ENCODE data around the gene PTN. TPM values are rescaled to one million over a fixed set of nuclear protein-coding genes. Genes with fewer than 3 reads are reported as not detected.

Gene PTN
- total RNA-seq = 85.1 TPM

GRCh38 chr7:137343281-137343841 lies at the start of gene PTN:
Gene PTN (minus strand): TSS chr7:137343733. CDS start chr7:137254973, 88,760 bp downstream.
- DNase-seq = peak; percentile 88

- no peak for DNase-seq
Measured at GRCh38 chr7:137390076-137390475, 46.5 kb upstream of the PTN start.

- DNase-seq = no peak
Measured at GRCh38 chr7:137388916-137389315, 45.4 kb upstream of the PTN start.

GRCh38 chr7:137386966-137387365 lies 43.4 kb upstream of the PTN start:
- DNase-seq = no peak

GRCh38 chr7:137381045-137381444 lies 37.5 kb upstream of the PTN start:
- DNase-seq = peak; percentile 11

GRCh38 chr7:137373507-137373906 lies 30.0 kb upstream of the PTN start:
- DNase-seq = no peak

- DNase-seq = peak; percentile 16
Measured at GRCh38 chr7:137371616-137372015, 28.1 kb upstream of the PTN start.

GRCh38 chr7:137366995-137367394 lies 23.5 kb upstream of the PTN start:
- no peak for DNase-seq

GRCh38 chr7:137363683-137364082 lies 20.1 kb upstream of the PTN start:
- DNase-seq = no peak

GRCh38 chr7:137360087-137360679 lies 16.6 kb upstream of the PTN start:
- DNase-seq = no peak

- DNase-seq = no peak
Measured at GRCh38 chr7:137354961-137355360, 11.4 kb upstream of the PTN start.

- peak; percentile 85 for DNase-seq
Measured at GRCh38 chr7:137354396-137354795, 10.9 kb upstream of the PTN start.

- DNase-seq = no peak
Measured at GRCh38 chr7:137351941-137352340, 8.4 kb upstream of the PTN start.

GRCh38 chr7:137345799-137346449 lies 2.4 kb upstream of the PTN start:
- no peak for DNase-seq

GRCh38 chr7:137342828-137343261 lies 688 bp downstream of the PTN start:
- DNase-seq = peak; percentile 45

GRCh38 chr7:137342265-137342664 lies 1.3 kb downstream of the PTN start:
- peak; percentile 42 for DNase-seq

GRCh38 chr7:137337902-137338301 lies 5.6 kb downstream of the PTN start:
- DNase-seq = no peak

- no peak for DNase-seq
Measured at GRCh38 chr7:137335814-137336213, 7.7 kb downstream of the PTN start.

- no peak for DNase-seq
Measured at GRCh38 chr7:137331378-137331777, 12.2 kb downstream of the PTN start.

- no peak for DNase-seq
Measured at GRCh38 chr7:137329411-137329810, 14.1 kb downstream of the PTN start.

- DNase-seq = peak; percentile 71
Measured at GRCh38 chr7:137328373-137329120, 15.0 kb downstream of the PTN start.

GRCh38 chr7:137325927-137326326 lies 17.6 kb downstream of the PTN start:
- no peak for DNase-seq

Data from tongue (tissue), 2 donors.